Activated T-cell treated with anti-CD3 and anti-CD28 coated beads for 4 hours (primary cell): Measurements from ENCODE around the gene CFTR.
"Not testable (repeated sequence)": the region's sequence is repeated elsewhere in the genome, so short reads cannot be mapped to it uniquely, and the experiment has no call there.

Experiments
- DNase-seq: peaks from one replicate; pipeline ENCODE4 v3.0.0-alpha.2; 2020

CFTR gene

DNA sequence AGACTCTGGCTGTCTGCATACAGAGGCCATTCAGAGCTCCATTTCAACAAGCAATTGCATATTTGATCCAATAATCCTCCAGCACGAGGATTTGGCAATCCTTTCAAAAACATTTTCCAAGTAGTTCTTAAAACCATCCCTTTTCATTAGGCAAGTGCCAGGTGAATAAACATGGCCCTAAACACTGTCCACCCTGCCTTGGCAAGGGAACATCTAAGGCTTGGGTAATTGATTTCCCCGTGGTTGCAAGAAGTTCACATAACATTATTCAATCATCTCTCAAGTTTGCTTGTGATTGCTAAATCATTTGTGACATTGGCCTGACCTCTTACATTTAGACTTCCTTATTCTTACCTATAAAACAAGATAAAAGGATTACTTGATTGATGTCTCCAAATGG, 218.2 kb downstream of the CFTR start:
- DNase-seq: no peak

DNA sequence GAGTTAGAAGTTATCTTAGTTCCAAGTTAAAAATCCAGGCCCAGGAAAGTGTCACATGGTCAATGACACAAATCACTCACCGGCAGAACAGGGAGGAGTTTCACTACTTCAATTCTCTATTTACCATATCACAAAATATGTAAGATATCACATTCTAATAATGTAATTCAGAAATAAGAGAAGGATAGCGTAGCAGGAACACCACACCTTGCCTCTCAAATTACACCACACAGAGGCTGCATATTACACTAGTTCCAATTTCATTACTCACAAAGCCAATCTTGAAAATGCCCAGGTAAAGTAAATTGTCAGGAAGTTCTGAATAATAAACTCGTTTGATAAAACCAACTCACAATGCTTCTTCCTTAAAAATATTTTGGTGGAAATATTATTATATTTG, 224.2 kb downstream of the CFTR start:
- DNase-seq: no peak

DNA sequence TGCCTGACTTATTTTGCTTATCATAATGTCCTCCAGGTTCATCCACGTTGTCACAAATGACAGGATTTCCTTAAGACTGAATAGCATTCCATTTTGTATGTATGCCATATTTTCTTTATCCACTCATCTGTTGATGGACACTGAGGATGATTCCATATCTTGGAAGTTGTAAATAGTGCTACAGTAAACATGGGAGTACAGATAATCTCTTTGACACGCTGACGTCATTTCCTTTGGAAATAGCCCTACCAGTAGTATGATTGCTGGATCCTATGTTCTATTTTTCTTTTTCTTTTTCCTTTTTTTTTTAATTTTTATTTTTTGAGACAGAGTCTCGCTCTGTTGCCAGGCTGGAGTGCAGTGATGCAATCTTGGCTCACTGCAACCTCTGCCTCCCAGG, 225.8 kb downstream of the CFTR start:
- no peak for DNase-seq

DNA sequence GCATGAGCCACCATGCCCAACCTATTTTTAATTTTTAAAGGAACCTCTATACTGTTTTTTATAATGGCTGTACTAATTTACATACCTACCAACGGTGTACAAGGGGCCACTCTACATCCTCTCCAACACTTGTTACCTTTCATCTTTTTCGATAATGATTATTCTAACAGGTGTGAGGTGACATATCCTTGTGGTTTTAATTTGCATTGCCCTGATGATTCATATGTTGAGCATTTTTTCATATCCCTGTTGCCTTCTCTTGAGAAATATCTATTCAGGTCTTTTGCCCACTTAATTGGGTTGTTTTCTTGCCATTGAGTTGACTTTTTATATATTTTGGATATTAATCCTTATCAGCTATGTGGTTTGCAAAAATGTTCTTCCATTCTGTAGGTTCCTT, 226.4 kb downstream of the CFTR start:
- DNase-seq: no peak

DNA sequence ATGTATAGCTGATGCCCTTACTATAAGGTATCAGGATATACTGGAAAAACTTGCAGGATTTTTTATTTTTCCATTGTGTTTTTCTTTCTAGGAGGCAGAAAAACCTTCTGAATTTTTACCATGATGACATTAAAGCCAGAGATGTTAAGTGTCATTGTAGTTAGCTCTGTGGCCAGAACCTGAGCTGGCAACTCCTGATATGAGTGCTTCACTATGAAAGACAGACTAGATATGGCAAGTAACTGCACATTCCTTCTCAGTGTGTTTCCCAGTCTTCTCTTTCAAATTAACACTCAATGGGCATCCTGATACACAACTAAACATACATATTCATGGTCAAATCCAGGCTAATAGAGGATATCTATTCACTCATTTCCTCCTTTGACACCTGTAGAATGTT, 227.3 kb downstream of the CFTR start:
- DNase-seq: no peak

DNA sequence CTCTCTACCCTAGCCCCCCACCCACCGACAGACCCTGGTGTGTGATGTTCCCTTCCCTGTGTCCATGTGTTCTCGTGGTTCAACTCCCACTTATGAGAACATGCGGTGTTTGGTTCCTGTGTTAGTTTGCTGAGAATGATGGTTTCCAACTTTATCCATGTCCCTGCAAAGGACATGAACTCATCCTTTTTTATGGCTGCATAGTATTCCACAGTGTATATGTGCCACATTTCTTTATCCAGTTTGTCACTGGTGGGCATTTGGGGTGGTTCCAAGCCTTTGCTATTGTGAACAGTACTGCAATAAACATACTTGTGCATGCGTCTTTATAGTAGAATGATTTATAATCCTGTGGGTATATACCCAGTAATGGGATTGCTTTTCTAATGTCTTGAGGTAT, 228.3 kb downstream of the CFTR start:
- not testable (repeated sequence) for DNase-seq

DNA sequence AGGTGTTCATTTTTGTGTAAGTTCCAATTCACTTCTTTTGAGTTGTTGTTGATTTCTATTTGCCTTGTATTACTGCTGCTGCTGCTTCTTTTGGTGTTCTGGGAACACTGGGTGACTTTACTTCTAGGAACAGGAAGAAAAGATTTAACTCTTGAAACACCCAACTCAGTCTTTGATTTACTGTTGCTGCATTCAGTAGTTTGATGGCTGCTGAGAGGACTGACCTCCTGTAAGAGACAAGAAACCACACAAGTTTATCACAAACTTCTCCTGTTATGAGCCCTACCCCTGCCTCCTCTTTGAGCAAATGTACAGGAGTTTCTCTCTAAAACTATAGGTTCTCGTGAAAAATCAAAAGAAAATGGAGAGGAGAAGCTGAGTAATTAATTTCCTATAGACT, 231.7 kb downstream of the CFTR start:
- DNase-seq: no peak

DNA sequence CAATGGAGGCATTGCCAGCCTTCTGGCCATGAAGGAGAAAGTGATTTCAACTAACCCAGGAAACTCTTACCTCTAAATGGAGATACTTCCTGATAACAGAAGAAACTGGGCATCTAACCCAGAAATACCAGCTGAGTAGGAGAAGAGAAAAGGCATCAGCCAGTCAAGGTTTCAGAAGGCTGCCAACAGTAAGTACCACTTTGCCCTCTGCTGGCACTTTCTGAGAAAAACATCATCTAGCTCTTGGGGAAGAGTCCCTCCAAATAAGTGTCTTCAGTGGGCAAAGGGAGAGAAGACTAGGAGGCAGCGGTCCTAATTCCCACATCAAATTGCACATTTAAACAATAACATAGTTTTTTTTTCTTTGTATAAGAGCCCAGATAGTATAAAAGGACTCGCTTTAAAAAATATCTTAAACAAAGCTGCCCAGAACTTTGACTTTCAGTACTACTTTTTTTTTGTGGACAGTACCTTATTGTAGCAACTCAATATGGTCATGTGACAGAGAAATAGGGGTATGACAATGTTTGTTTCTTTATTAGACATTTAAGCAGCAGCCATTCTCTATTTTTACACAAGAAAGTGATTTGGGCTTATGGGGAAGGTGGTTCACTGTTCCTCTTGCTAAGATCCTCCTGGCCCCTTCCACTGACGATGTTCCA, 236.1 kb downstream of the CFTR start:
- DNase-seq: no peak

DNA sequence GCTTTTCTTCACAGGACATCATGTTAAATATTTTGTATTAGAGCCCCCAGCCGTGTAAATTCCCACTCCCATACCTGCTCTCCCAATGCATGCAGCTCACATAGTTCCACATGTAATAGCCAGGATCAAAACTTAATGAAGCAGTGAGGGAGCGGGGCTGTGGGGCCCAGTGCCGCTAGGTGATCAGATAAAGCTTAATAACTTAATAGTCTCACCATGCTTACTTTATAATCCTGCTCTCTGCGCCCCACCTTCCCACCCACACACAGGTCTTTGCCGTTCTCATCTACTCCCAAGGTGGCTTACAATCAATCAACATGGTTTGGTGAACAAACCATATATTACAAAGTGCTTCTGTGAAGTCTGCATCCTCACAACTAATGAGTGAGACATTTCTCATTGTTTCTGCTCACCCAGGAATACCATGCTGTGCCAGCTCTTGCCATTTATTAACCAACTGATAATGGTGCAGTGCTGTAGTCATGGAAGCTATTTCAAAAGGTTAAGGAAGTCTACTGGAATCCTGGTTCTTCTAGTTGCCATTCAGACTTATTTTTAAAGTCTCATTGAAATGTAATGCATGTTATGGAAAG, 237.0 kb downstream of the CFTR start:
- no peak for DNase-seq

DNA sequence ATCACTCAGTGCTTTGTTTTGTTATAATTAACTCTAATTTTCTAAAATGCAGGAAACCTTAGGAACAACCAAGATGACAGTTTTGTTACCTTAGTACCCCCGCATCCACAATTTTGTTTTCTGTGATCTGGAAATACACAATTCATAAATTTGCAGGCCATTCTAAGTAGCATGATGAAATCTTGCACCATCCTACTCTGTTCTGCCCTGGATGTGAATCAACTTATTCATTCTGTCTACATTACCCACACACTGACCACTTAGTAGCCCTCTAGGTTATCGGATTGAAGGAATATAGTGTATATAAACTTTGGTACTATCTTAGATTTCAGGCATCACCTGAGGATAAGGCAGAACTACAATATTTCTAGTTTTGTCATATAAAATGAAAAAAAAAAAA, 237.5 kb downstream of the CFTR start:
- DNase-seq: no peak
